ENCODE data around the gene BTF3L4. TPM values are rescaled to one million over a fixed set of nuclear protein-coding genes. Genes with fewer than 3 reads are reported as not detected.

Gene BTF3L4
- total RNA-seq, 1 experiment from 2014 or later = 33.8 TPM

- TF ChIP-seq CTCF (conservative IDR thresholded peaks at IDR 0.05; ENCODE audit: low read depth, low read length) = no peak
- no peak for TF ChIP-seq EZH2phosphoT487 (IDR thresholded peaks at IDR 0.05; ENCODE audit: borderline replicate concordance, low read length)
- no peak for TF ChIP-seq EZH2 (IDR thresholded peaks at IDR 0.05; ENCODE audit: low read length, unreplicated experiment)
- POLR2A ChIA-PET (ENCODE audit: unreplicated experiment) = no interaction called here
- H3K9me2 ChIP-seq (replicated peaks; ENCODE audit: low read length) = no peaks in the 10 kb centered on the region
- no peak overlapping the region for H3K9ac ChIP-seq (ENCODE audit: low read length)
- H3K4me1 ChIP-seq (ENCODE audit: insufficient read depth, low read length) = peaks cover 25% of the 10 kb centered on the region
- H3K36me3 ChIP-seq (ENCODE audit: low read depth, low read length) = peaks cover 31% of the 10 kb centered on the region
- no TSS peak for BruUV-seq (replicated peaks)
- peak overlapping the region; percentile 59 for H3K4me2 ChIP-seq (ENCODE audit: low read length)
- H3F3A ChIP-seq (ENCODE audit: low read length, unreplicated experiment) = no peaks in the 10 kb centered on the region
- H2AFZ ChIP-seq (ENCODE audit: low read length) = no peak overlapping the region
- peaks cover 74% of the 10 kb centered on the region for H3K79me2 ChIP-seq (ENCODE audit: low read length)
- no peak overlapping the region for H3K27ac ChIP-seq (ENCODE audit: low read length)
- peak overlapping the region; percentile 31; the same call in 1 of the 2 replicates for H3K4me3 ChIP-seq (ENCODE audit: low read length)
- peaks cover 26% of the 10 kb centered on the region; the same call in 1 of the 2 replicates for H4K20me1 ChIP-seq (ENCODE audit: low read length)
- CTCF ChIA-PET = interaction anchor here (0.6 kb wide), 1 partner anchor 10 kb away, joined by 3 read pairs; no protein-coding TSS in a partner anchor
- DNase-seq (peak; percentile 57), ATAC-seq (no peak)
- intact Hi-C loops (cut with micrococcal nuclease) = loop anchor here (5.0 to 10.0 kb wide), 2 partner anchors 308 to 1115 kb away; partner anchors contain the start of gene CC2D1B
- no peaks in the 10 kb centered on the region for H3K27me3 ChIP-seq (ENCODE audit: low read length)
- no peaks in the 10 kb centered on the region for H3K9me3 ChIP-seq (ENCODE audit: low read length)
Measured at GRCh38 chr1:52059321-52059720, 3.2 kb downstream of the BTF3L4 start.

GRCh38 chr1:52059888-52060287 lies 3.8 kb downstream of the BTF3L4 start:
- no peak for DNase-seq
- Histone ChIP-seq H3K9me2 (replicated peaks; ENCODE audit: low read length) (no peaks in the 10 kb centered on the region), H3K4me2 (ENCODE audit: low read length) (peak overlapping the region; percentile 59), H4K20me1 (ENCODE audit: low read length) (peaks cover 26% of the 10 kb centered on the region; the same call in 1 of the 2 replicates), H3K4me3 (ENCODE audit: low read length) (peak overlapping the region; percentile 31; the same call in 1 of the 2 replicates), H3K27me3 (ENCODE audit: low read length) (no peaks in the 10 kb centered on the region), H3K9me3 (ENCODE audit: low read length) (no peaks in the 10 kb centered on the region), H3K79me2 (ENCODE audit: low read length) (peaks cover 69% of the 10 kb centered on the region), H3K36me3 (ENCODE audit: low read depth, low read length) (peaks cover 37% of the 10 kb centered on the region), H3K9ac (ENCODE audit: low read length) (no peak overlapping the region), H3F3A (ENCODE audit: low read length, unreplicated experiment) (no peaks in the 10 kb centered on the region), H2AFZ (ENCODE audit: low read length) (no peak overlapping the region), H3K27ac (ENCODE audit: low read length) (no peak overlapping the region), H3K4me1 (ENCODE audit: insufficient read depth, low read length) (peaks cover 25% of the 10 kb centered on the region)
- CTCF ChIA-PET = interaction anchor here (0.5 kb wide), 1 partner anchor 627 kb away, joined by 4 read pairs; no protein-coding TSS in a partner anchor
- no TSS peak for BruUV-seq (replicated peaks)
- ATAC-seq = no peak
- intact Hi-C loops (cut with micrococcal nuclease) = loop anchor here (5.0 to 10.0 kb wide), 2 partner anchors 307 to 1115 kb away; partner anchors contain the start of gene CC2D1B
- POLR2A ChIA-PET (ENCODE audit: unreplicated experiment) = no interaction called here
- TF ChIP-seq EZH2phosphoT487 (IDR thresholded peaks at IDR 0.05; ENCODE audit: borderline replicate concordance, low read length) (no peak), EZH2 (IDR thresholded peaks at IDR 0.05; ENCODE audit: low read length, unreplicated experiment) (no peak), CTCF (conservative IDR thresholded peaks at IDR 0.05; ENCODE audit: low read depth, low read length) (no peak)

- no peaks in the 10 kb centered on the region for H3K27me3 ChIP-seq (ENCODE audit: low read length)
- DNase-seq (no peak), ATAC-seq (no peak)
- no peaks in the 10 kb centered on the region for H3K9me2 ChIP-seq (replicated peaks; ENCODE audit: low read length)
- peaks cover 43% of the 10 kb centered on the region for H3K36me3 ChIP-seq (ENCODE audit: low read depth, low read length)
- peaks cover 25% of the 10 kb centered on the region for H3K4me1 ChIP-seq (ENCODE audit: insufficient read depth, low read length)
- no peaks in the 10 kb centered on the region for H3K9me3 ChIP-seq (ENCODE audit: low read length)
- no peak overlapping the region for H3K27ac ChIP-seq (ENCODE audit: low read length)
- POLR2A ChIA-PET (ENCODE audit: unreplicated experiment) = no interaction called here
- H3F3A ChIP-seq (ENCODE audit: low read length, unreplicated experiment) = no peaks in the 10 kb centered on the region
- intact Hi-C loops (cut with micrococcal nuclease) = no loop called here
- H3K4me2 ChIP-seq (ENCODE audit: low read length) = no peak overlapping the region
- H2AFZ ChIP-seq (ENCODE audit: low read length) = no peak overlapping the region
- BruUV-seq (replicated peaks) = no TSS peak
- H3K4me3 ChIP-seq (ENCODE audit: low read length) = no peak overlapping the region
- peaks cover 64% of the 10 kb centered on the region for H3K79me2 ChIP-seq (ENCODE audit: low read length)
- CTCF ChIA-PET = no interaction called here
- TF ChIP-seq CTCF (conservative IDR thresholded peaks at IDR 0.05; ENCODE audit: low read depth, low read length) (no peak), EZH2phosphoT487 (IDR thresholded peaks at IDR 0.05; ENCODE audit: borderline replicate concordance, low read length) (no peak), EZH2 (IDR thresholded peaks at IDR 0.05; ENCODE audit: low read length, unreplicated experiment) (no peak)
- peaks cover 26% of the 10 kb centered on the region; the same call in 1 of the 2 replicates for H4K20me1 ChIP-seq (ENCODE audit: low read length)
- no peak overlapping the region for H3K9ac ChIP-seq (ENCODE audit: low read length)
Measured at GRCh38 chr1:52060822-52061221, 4.7 kb downstream of the BTF3L4 start.
